BLaER1 (cell line): ENCODE data around the gene PDP2.

Experiments
- H3K27ac ChIP-seq: shearing (Covaris generic); formaldehyde crosslinking; 2 replicates; pipeline ENCODE4 v1.8.1; 2022
- H3K27me3 ChIP-seq: shearing (Covaris generic); formaldehyde crosslinking; 2 replicates; pipeline ENCODE4 v1.8.1; 2022
- H3K36me3 ChIP-seq: shearing (Covaris generic); formaldehyde crosslinking; 2 replicates; pipeline ENCODE4 v1.8.1; 2022
- H3K4me1 ChIP-seq: shearing (Covaris generic); formaldehyde crosslinking; 2 replicates; pipeline ENCODE4 v1.8.1; 2022
- H3K4me2 ChIP-seq: shearing (Covaris generic); formaldehyde crosslinking; 2 replicates; pipeline ENCODE4 v1.8.1; 2022
- H3K4me3 ChIP-seq: shearing (Covaris generic); formaldehyde crosslinking; 2 replicates; pipeline ENCODE4 v1.8.1; 2022
- H3K9ac ChIP-seq: shearing (Covaris generic); formaldehyde crosslinking; 2 replicates; pipeline ENCODE4 v1.8.1; 2022
- H3K9me3 ChIP-seq: shearing (Covaris generic); formaldehyde crosslinking; 2 replicates; pipeline ENCODE4 v1.8.1; 2022
- H4K20me1 ChIP-seq: shearing (Covaris generic); formaldehyde crosslinking; 2 replicates; pipeline ENCODE4 v1.8.1; 2022
- Cebpa-rat ChIP-seq: shearing (Covaris generic); IDR thresholded peaks from 2 replicates; pipeline ENCODE4 v1.8.1; 2022

The PDP2 gene

DNA sequence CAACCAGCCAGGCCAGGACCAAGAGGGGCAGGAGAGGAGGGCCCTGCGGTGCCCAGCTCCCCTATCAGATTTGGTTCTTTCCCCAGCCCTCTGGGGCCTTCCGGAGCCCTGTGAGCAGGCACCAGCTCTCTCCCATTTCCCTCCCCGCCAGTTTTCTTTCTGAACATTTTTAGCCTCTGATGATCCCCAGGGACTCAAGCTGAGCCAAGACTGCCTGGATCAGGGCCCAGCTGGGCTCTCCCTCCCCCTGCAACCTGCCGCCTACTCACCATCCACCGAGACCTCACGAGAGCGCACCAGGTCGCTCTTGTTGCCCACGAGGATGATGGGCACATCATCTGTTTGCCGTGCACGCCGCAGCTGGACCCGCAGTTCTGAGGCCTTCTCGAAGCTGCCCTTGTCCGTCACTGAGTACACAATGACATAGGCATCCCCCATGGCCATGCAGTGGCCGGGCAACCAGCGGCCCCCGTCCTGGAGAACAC lies 43.0 kb downstream of the PDP2 start:
- H3K4me3 ChIP-seq, result peak overlapping the region; percentile 45
- H4K20me1 ChIP-seq, result no peaks in the 10 kb centered on the region
- no peaks in the 10 kb centered on the region for H3K9me3 ChIP-seq
- peak overlapping the region; percentile 90 for H3K4me2 ChIP-seq
- H3K4me1 ChIP-seq, result peaks cover 97% of the 10 kb centered on the region
- peak overlapping the region; percentile 63 for H3K9ac ChIP-seq
- peaks cover 34% of the 10 kb centered on the region for H3K27me3 ChIP-seq
- no peaks in the 10 kb centered on the region for H3K36me3 ChIP-seq
- TF ChIP-seq Cebpa-rat, result no peak
- H3K27ac ChIP-seq, result peak overlapping the region; percentile 89

- Histone ChIP-seq H3K4me1 (peaks cover 99% of the 10 kb centered on the region), H3K27me3 (peaks cover 34% of the 10 kb centered on the region), H3K27ac (peak overlapping the region; percentile 89), H3K9ac (no peak overlapping the region; the same call in 1 of the 2 replicates), H3K4me2 (peak overlapping the region; percentile 90), H3K9me3 (no peaks in the 10 kb centered on the region), H4K20me1 (no peaks in the 10 kb centered on the region), H3K4me3 (peak overlapping the region; percentile 45), H3K36me3 (no peaks in the 10 kb centered on the region)
- TF ChIP-seq Cebpa-rat, result peak; percentile 84
These were observed 43.6 kb downstream of the PDP2 start for GRCh38 chr16:66923866-66924265.

DNA sequence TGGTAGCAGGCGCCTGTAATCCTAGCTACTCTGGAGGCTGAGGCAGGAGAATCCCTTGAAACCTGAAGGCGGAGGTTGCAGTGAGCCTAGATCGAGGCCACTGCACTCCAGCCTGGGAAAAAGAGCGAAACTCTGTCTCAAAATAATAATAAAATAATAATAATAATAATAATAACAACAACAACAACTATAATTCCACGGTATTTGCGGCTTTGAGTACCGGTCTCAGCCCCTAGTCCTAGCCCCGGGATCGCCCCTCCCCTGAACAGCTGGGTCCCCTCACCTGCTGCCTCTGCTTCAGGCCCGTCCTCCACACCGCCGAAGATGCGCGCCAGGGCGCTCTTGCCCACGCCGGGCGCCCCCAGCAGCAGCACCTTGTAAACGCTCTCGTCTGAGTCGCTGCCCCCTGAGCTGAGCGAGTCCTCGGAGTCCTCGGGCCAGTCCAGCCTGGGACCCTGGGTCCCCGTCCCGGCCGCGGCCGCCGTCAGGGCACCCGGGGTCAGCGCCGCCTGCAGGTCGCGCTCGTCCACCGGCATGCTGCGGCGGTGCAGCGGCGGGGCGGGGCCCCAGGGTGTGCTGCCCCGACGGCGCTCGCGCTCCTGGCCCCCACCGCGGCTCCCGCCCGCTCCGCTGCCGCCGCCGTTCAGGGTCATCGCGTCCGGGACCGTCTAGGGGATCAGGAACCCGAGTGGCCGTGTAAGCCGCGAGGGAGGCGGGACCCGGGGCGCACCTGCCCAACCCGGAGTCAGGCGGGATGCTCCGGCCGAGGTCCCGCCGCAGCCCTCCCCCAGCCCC lies 44.4 kb downstream of the PDP2 start:
- TF ChIP-seq Cebpa-rat, result no peak
- Histone ChIP-seq H3K27me3 (peaks cover 34% of the 10 kb centered on the region), H3K36me3 (no peaks in the 10 kb centered on the region), H3K9ac (no peak overlapping the region), H4K20me1 (no peaks in the 10 kb centered on the region), H3K4me1 (peaks cover 91% of the 10 kb centered on the region), H3K4me2 (peak overlapping the region; percentile 90), H3K9me3 (no peaks in the 10 kb centered on the region), H3K4me3 (peak overlapping the region; percentile 54), H3K27ac (0 out of 2 replicates have a peak overlapping the region, but pooled peaks have one; percentile 89)

GRCh38 chr16:66925322-66925840 lies 45.1 kb downstream of the PDP2 start, which contains the start of gene RRAD:
Gene RRAD (minus strand): TSS chr16:66925535. CDS start chr16:66925179, 356 bp downstream.
- no peak for TF ChIP-seq Cebpa-rat
- no peaks in the 10 kb centered on the region for H4K20me1 ChIP-seq
- no peaks in the 10 kb centered on the region for H3K36me3 ChIP-seq
- H3K27ac ChIP-seq, result 0 out of 2 replicates have a peak within 1 kb of the TSS, but pooled peaks have one; percentile 89
- peaks cover 84% of the 10 kb centered on the region for H3K4me1 ChIP-seq
- H3K9me3 ChIP-seq, result no peaks in the 10 kb centered on the region
- peak within 1 kb of the TSS; percentile 54 for H3K4me3 ChIP-seq
- H3K4me2 ChIP-seq, result peak within 1 kb of the TSS; percentile 90
- H3K9ac ChIP-seq, result no peak within 1 kb of the TSS
- H3K27me3 ChIP-seq, result peaks cover 34% of the 10 kb centered on the region

GRCh38 chr16:66926171-66926947 lies 46.0 kb downstream of the PDP2 start:
- H4K20me1 ChIP-seq, result no peaks in the 10 kb centered on the region
- H3K27me3 ChIP-seq, result peaks cover 34% of the 10 kb centered on the region
- H3K4me1 ChIP-seq, result peaks cover 75% of the 10 kb centered on the region
- no peak overlapping the region for H3K4me3 ChIP-seq
- no peak overlapping the region for H3K9ac ChIP-seq
- peaks cover 3% of the 10 kb centered on the region; the same call in 1 of the 2 replicates for H3K36me3 ChIP-seq
- TF ChIP-seq Cebpa-rat, result no peak
- peak overlapping the region; percentile 90 for H3K4me2 ChIP-seq
- H3K9me3 ChIP-seq, result no peaks in the 10 kb centered on the region
- no peak overlapping the region for H3K27ac ChIP-seq

- H3K4me3 ChIP-seq, result no peak overlapping the region
- H3K9me3 ChIP-seq, result no peaks in the 10 kb centered on the region
- TF ChIP-seq Cebpa-rat, result no peak
- H3K4me2 ChIP-seq, result peak overlapping the region; percentile 90
- peaks cover 34% of the 10 kb centered on the region for H3K27me3 ChIP-seq
- no peak overlapping the region for H3K27ac ChIP-seq
- peaks cover 10% of the 10 kb centered on the region for H3K36me3 ChIP-seq
- H3K9ac ChIP-seq, result no peak overlapping the region
- peaks cover 68% of the 10 kb centered on the region for H3K4me1 ChIP-seq
- H4K20me1 ChIP-seq, result peaks cover 1% of the 10 kb centered on the region
These were observed 46.7 kb downstream of the PDP2 start for GRCh38 chr16:66926961-66927436.

DNA sequence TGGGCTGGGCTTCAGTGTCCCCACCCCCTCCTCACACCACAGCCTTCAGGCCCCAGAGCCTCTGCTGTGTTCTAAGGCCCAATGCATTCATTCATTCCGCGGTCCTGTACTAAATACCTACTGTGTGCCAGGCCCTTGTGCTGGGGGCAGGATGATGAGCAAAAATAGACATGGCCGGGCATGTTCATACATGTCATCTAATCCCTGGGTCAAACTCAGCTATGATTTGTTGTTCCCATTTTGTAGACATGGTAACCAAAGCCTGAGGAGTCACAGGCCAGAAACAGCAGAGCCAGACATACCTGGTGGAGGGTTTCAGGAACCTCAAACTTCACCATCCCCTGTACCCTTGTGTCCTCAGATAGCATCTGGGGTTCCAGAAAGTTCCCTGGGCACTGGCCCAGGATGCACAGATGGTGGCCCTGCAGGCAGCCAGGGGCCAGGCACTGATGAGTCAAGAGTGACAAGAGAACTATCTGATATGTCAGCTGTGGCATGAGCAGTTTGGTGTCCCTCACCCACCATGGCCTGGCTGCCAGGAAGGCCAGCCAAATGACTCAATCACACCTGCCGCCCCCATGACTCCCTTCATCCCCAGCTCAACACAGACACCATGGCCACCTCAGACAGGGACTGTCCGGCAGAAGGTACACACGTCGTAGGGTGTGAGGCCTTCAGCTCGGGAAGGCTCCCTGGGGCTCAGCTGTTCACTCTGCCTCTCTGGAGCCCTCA lies 47.8 kb downstream of the PDP2 start:
- peaks cover 68% of the 10 kb centered on the region for H3K4me1 ChIP-seq
- no peaks in the 10 kb centered on the region for H3K9me3 ChIP-seq
- H3K9ac ChIP-seq, result no peak overlapping the region
- H3K27me3 ChIP-seq, result peaks cover 34% of the 10 kb centered on the region
- H3K4me3 ChIP-seq, result no peak overlapping the region
- no peak overlapping the region for H3K27ac ChIP-seq
- peak overlapping the region; percentile 90 for H3K4me2 ChIP-seq
- H3K36me3 ChIP-seq, result peaks cover 18% of the 10 kb centered on the region
- H4K20me1 ChIP-seq, result peaks cover 12% of the 10 kb centered on the region
- no peak for TF ChIP-seq Cebpa-rat

GRCh38 chr16:66928702-66929388 lies 48.5 kb downstream of the PDP2 start:
- H3K27ac ChIP-seq, result no peak overlapping the region
- TF ChIP-seq Cebpa-rat, result no peak
- peaks cover 34% of the 10 kb centered on the region for H3K27me3 ChIP-seq
- no peaks in the 10 kb centered on the region for H3K9me3 ChIP-seq
- H3K9ac ChIP-seq, result no peak overlapping the region
- peaks cover 67% of the 10 kb centered on the region for H3K4me1 ChIP-seq
- no peak overlapping the region for H3K4me3 ChIP-seq
- H4K20me1 ChIP-seq, result peaks cover 20% of the 10 kb centered on the region
- peaks cover 18% of the 10 kb centered on the region for H3K36me3 ChIP-seq
- no peak overlapping the region; the same call in 1 of the 2 replicates for H3K4me2 ChIP-seq

- H3K4me1 ChIP-seq, result peaks cover 56% of the 10 kb centered on the region
- TF ChIP-seq Cebpa-rat, result no peak
- no peak overlapping the region for H3K27ac ChIP-seq
- peaks cover 21% of the 10 kb centered on the region for H3K27me3 ChIP-seq
- H3K9ac ChIP-seq, result no peak overlapping the region
- peaks cover 18% of the 10 kb centered on the region for H3K36me3 ChIP-seq
- no peaks in the 10 kb centered on the region for H3K9me3 ChIP-seq
- peaks cover 21% of the 10 kb centered on the region for H4K20me1 ChIP-seq
- no peak overlapping the region for H3K4me2 ChIP-seq
- no peak overlapping the region for H3K4me3 ChIP-seq
These were observed 49.9 kb downstream of the PDP2 start for GRCh38 chr16:66930189-66930588.
